ENCODE results near the gene FN1.
"Not testable (repeated sequence)": the region's sequence is repeated elsewhere in the genome, so short reads cannot be mapped to it uniquely, and the experiment has no call there.

DNA sequence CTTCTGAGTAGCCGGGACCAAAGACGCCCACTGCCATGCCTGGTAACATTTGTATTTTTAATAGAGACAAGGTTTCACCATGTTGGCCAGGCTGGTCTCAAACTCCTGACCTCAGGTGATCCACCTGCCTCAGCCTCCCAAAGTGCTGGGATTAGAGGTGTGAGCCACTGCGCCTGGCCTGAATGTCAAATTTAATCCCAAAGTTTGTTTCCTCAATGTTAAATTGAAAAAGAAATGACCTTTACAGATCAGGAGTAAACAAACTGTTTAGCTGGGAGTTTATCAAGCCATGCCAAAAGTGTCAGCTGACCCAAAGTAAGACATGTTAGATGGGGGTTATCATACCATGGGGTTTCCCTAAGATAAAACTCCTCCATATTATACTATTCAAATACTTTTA is 75.8 kb downstream of the FN1 start:
- TF ChIP-seq, protein P1, sequence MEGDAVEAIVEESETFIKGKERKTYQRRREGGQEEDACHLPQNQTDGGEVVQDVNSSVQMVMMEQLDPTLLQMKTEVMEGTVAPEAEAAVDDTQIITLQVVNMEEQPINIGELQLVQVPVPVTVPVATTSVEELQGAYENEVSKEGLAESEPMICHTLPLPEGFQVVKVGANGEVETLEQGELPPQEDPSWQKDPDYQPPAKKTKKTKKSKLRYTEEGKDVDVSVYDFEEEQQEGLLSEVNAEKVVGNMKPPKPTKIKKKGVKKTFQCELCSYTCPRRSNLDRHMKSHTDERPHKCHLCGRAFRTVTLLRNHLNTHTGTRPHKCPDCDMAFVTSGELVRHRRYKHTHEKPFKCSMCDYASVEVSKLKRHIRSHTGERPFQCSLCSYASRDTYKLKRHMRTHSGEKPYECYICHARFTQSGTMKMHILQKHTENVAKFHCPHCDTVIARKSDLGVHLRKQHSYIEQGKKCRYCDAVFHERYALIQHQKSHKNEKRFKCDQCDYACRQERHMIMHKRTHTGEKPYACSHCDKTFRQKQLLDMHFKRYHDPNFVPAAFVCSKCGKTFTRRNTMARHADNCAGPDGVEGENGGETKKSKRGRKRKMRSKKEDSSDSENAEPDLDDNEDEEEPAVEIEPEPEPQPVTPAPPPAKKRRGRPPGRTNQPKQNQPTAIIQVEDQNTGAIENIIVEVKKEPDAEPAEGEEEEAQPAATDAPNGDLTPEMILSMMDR (conservative IDR thresholded peaks at IDR 0.05): not testable (repeated sequence)
- TF ChIP-seq ZFX (IDR thresholded peaks at IDR 0.05): not testable (repeated sequence)

Data from C4-2B (cell line).